Uterus (tissue), 4 donors: ENCODE results near the gene LMOD2. TPM values are rescaled to one million over a fixed set of nuclear protein-coding genes. Genes with fewer than 3 reads are reported as not detected.

Source experiments
- DNase-seq, 2 donors: peaks; one replicate each; pipeline ENCODE4 v3.0.0-alpha.2; 2019 to 2020
- H3K27ac ChIP-seq, 2 donors: fragments of 200-600 bp; sonication (generic); 1 replicate in 1 of 2; 2 replicates in 1 of 2; pipeline ENCODE4 v1.5.1; 2016 to 2018
- H3K27me3 ChIP-seq, 2 donors: fragments of 200-600 bp; sonication (generic); one replicate each; pipeline ENCODE4 v1.5.1; 2018 to 2019; ENCODE audit warnings: control low read depth in 1 of 2
- H3K36me3 ChIP-seq, 2 donors: fragments of 200-600 bp; sonication (generic); one replicate each; pipeline ENCODE4 v1.5.1; 2019; ENCODE audit warnings: control low read depth in 1 of 2
- H3K4me1 ChIP-seq, 2 donors: fragments of 200-600 bp; sonication (generic); one replicate each; pipeline ENCODE4 v1.5.1; 2018 to 2019; ENCODE audit warnings: control low read depth in 1 of 2
- H3K4me3 ChIP-seq, 2 donors: fragments of 200-600 bp; sonication (generic); 1 replicate in 1 of 2; 2 replicates in 1 of 2; pipeline ENCODE4 v1.5.1; 2018 to 2019; ENCODE audit warnings: mild to moderate bottlenecking in 1 of 2
- H3K9me3 ChIP-seq, 2 donors: fragments of 200-600 bp; sonication (generic); one replicate each; pipeline ENCODE4 v1.5.1; 2019; ENCODE audit warnings: control low read depth in 1 of 2
- POLR2A ChIP-seq, 2 donors: fragments of 450-650 bp; IDR thresholded peaks; one replicate each; pipeline ENCODE4 v1.6.1; 2016; ENCODE audit warnings: antibody characterized with exemption in 2 of 2, mild to moderate bottlenecking in 1 of 2, moderate library complexity in 1 of 2
- intact Hi-C: fragments of 100-400 bp; cut with DNase I; formaldehyde crosslinking; loops from one replicate; pipeline ENCODE4 v1.15.1; 2023; ENCODE audit warnings: low total_unique reads
- total RNA-seq, 4 donors: library from RNA; depleted of rRNA in 3 of 4; stranded (reverse); fragments of >200 nt in 3 of 4; gene quantifications; one replicate each; pipeline versions ENCODE4 v1.1.0 to v1.2.4, GENCODE V29; 2014 to 2023
- TF ChIP-seq, protein P1 (sequence below), 4 experiments: fragments of 200-600 bp in 2 of 4; fragments of 450-650 bp in 2 of 4; sonication (generic) in 2 of 4; IDR thresholded peaks; one replicate each; pipeline ENCODE4 v1.5.1; 2016 to 2019; ENCODE audit warnings: antibody characterized with exemption in 4 of 4, mild to moderate bottlenecking in 2 of 4, moderate library complexity in 1 of 4
- donor health status: DM: yes; HTN: yes; CAD: no.

Gene LMOD2
- total RNA-seq, 4 donors from 2014 or later: 0.52 TPM; not detected in 3

DNA sequence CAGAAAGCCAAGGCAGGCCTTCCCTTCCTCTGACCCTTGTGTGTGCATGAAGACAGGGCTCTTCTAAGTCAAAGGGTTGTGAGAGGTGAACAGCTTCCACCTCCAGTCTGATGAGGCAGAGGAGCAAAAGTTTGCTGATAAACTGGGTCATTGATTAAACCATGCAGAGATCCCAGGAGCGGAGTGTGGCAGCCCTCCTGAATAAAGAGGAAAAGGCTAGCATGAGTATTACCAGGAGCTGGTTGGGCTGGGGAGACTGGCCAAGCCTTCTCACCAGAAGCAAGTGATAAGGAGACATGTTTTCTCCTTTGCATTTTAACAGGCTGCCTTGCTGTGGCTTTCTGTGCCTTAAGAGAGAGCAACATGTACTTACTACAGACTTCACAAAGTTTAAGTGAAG lies 10.2 kb downstream of the LMOD2 start:
- H3K4me3 ChIP-seq: no peak overlapping the region
- H3K27ac ChIP-seq: no peak overlapping the region
- intact Hi-C loops: no loop called here
- H3K9me3 ChIP-seq: no peaks in the 10 kb centered on the region
- TF ChIP-seq, protein P1, sequence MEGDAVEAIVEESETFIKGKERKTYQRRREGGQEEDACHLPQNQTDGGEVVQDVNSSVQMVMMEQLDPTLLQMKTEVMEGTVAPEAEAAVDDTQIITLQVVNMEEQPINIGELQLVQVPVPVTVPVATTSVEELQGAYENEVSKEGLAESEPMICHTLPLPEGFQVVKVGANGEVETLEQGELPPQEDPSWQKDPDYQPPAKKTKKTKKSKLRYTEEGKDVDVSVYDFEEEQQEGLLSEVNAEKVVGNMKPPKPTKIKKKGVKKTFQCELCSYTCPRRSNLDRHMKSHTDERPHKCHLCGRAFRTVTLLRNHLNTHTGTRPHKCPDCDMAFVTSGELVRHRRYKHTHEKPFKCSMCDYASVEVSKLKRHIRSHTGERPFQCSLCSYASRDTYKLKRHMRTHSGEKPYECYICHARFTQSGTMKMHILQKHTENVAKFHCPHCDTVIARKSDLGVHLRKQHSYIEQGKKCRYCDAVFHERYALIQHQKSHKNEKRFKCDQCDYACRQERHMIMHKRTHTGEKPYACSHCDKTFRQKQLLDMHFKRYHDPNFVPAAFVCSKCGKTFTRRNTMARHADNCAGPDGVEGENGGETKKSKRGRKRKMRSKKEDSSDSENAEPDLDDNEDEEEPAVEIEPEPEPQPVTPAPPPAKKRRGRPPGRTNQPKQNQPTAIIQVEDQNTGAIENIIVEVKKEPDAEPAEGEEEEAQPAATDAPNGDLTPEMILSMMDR (IDR thresholded peaks at IDR 0.05): no peak
- no peaks in the 10 kb centered on the region for H3K36me3 ChIP-seq
- DNase-seq: no peak
- no peaks in the 10 kb centered on the region for H3K27me3 ChIP-seq
- no peaks in the 10 kb centered on the region for H3K4me1 ChIP-seq

DNA sequence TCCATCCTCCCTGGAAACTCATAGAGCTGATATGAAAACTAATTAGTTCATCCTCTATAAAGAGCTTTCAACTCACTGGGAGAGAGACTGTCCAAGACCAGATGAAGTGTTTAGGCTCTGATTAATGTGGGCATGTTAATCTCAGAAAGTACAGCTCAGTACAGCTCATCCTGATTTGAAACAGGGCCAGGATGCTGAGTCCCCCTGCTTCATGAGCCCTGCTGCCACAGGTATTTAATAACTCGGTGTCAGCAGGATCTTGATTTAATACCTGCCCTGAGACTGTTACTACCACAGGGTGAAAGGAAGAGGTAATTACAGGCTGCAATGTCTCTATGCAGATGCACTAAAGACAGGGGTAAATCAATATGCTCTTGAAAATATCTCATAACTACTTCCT lies 10.8 kb downstream of the LMOD2 start:
- no peaks in the 10 kb centered on the region for H3K27me3 ChIP-seq
- TF ChIP-seq POLR2A (IDR thresholded peaks at IDR 0.05): no peak
- TF ChIP-seq, protein P1 (IDR thresholded peaks at IDR 0.05): no peak
- intact Hi-C loops: no loop called here

DNA sequence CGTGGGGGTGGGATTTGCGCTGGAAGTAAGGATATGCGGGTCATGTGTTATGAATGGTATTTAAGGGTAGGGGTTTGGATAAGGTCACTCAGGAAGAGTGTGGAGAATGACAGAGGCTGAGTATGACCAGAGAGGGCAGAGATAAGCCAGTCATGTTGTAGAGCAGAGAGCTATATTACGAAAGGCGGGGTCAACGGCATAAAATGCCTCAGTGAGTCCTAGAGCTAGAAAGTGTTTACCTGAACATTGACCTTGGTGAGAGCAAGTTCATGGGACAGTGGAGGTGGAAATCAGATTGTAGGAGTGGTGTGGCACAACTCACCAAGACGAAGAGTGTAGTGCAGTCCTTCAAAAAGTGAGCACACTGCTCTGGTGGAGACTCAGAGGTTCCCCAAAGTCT lies 13.8 kb downstream of the LMOD2 start:
- intact Hi-C loops: no loop called here
- no peaks in the 10 kb centered on the region for H3K4me1 ChIP-seq
- no peak overlapping the region for H3K4me3 ChIP-seq
- no peak for DNase-seq
- H3K36me3 ChIP-seq: no peaks in the 10 kb centered on the region
- H3K27me3 ChIP-seq: no peaks in the 10 kb centered on the region
- no peaks in the 10 kb centered on the region for H3K9me3 ChIP-seq
- no peak for TF ChIP-seq POLR2A (IDR thresholded peaks at IDR 0.05)
- TF ChIP-seq, protein P1 (IDR thresholded peaks at IDR 0.05): no peak
- no peak overlapping the region for H3K27ac ChIP-seq

More for the DNA sequence above, 10.8 kb downstream of the LMOD2 start:
- Histone ChIP-seq H3K4me1 (no peaks in the 10 kb centered on the region), H3K36me3 (no peaks in the 10 kb centered on the region), H3K4me3 (no peak overlapping the region), H3K9me3 (no peaks in the 10 kb centered on the region), H3K27ac (no peak overlapping the region)
- DNase-seq: no peak

DNA sequence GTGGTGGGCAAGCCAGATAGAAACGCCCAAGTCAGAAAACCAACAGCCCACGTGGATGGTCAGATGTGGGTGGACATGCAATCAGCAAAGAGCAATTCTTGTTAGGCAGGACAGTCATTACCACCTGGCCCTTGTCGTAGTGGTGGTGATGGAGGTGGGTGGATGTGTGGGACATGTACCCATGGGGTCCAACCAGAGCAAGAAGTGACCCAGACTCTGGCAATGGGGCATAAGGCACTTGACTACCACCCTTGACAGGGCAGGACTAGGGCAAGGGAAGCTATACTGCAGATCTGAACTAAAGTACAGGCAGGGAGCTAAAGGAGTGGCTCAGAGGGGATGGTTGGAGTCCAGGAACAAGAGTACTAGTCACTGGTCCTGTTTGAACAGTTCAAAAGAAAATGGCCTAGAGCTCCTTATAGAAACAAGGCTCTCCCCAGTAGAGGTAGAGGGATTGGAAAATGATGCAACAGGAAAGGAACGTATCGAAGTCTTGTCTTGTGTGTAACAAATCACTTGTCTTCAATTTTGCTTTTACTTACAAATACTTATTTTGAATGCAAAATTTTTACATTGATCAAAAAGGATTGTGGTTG lies 17.6 kb downstream of the LMOD2 start:
- no peak for TF ChIP-seq POLR2A (IDR thresholded peaks at IDR 0.05)
- TF ChIP-seq, protein P1 (IDR thresholded peaks at IDR 0.05): no peak
- H3K4me3 ChIP-seq: no peak overlapping the region
- intact Hi-C loops: no loop called here

DNA sequence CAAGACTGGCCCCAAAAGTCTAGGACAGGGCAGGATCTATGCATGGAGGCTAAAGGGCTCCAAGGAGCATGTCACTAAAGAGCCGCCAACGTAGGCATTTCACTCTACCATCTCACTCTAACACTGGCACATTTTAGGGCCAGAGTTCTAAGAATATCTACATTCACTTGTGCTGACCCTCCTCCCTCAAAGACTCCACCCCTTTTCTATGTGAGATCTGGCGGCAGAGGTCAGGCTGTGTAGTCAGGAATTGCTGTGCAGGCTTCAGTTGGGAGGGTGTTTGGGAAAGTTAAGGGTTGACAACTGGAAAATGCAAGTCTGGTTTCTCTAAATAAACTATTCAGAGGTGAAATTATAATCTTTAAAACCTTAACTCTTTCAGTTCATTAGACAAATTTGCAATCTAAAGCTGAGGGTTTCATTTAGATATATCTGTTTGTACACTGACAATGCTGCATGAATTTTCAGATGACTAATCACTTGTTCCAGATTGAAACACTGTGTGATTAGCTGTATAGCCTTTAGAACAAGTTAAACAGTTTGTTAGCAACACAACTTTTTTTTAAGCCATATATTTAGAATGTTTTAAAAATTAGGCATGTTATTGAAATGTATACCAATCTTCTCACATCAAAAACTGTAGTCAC lies 18.2 kb downstream of the LMOD2 start:
- no peak for DNase-seq
- H3K9me3 ChIP-seq: no peaks in the 10 kb centered on the region
- H3K27me3 ChIP-seq: no peaks in the 10 kb centered on the region
- no peaks in the 10 kb centered on the region for H3K4me1 ChIP-seq
- TF ChIP-seq POLR2A (IDR thresholded peaks at IDR 0.05): no peak
- TF ChIP-seq, protein P1 (IDR thresholded peaks at IDR 0.05): no peak
- no peaks in the 10 kb centered on the region for H3K36me3 ChIP-seq
- no peak overlapping the region for H3K4me3 ChIP-seq
- H3K27ac ChIP-seq: no peak overlapping the region
- intact Hi-C loops: no loop called here

More for the DNA sequence above, 17.6 kb downstream of the LMOD2 start:
- DNase-seq: no peak
- no peaks in the 10 kb centered on the region for H3K9me3 ChIP-seq
- no peaks in the 10 kb centered on the region for H3K4me1 ChIP-seq
- H3K27ac ChIP-seq: no peak overlapping the region
- no peaks in the 10 kb centered on the region for H3K36me3 ChIP-seq
- no peaks in the 10 kb centered on the region for H3K27me3 ChIP-seq
